Upper lobe of left lung (tissue), 6 donors: ENCODE measurements around the gene LHFPL3. TPM values are rescaled to one million over a fixed set of nuclear protein-coding genes. Genes with fewer than 3 reads are reported as not detected.

Experiments used
- ATAC-seq, 2 donors: fragments of 200-7000 bp; cut with Tn5 transposase; one replicate each; pipeline ENCODE4 v1.9.1; 2022; ENCODE audit warnings: mild to moderate bottlenecking in 2 of 2, moderate library complexity in 2 of 2; ENCODE audit not compliant: low FRiP score in 2 of 2
- DNase-seq, 2 donors: peaks; one replicate each; pipeline ENCODE4 v3.0.0-alpha.2; 2019 to 2020
- H3K27ac ChIP-seq, 4 donors: fragments of 200-600 bp; sonication (generic); one replicate each; pipeline ENCODE4 v1.5.1; 2016 to 2019
- H3K27me3 ChIP-seq, 4 donors: fragments of 200-600 bp; sonication (generic); one replicate each; pipeline ENCODE4 v1.5.1; 2017 to 2019
- H3K36me3 ChIP-seq, 4 donors: fragments of 200-600 bp; sonication (generic); one replicate each; pipeline ENCODE4 v1.5.1; 2016 to 2019
- H3K4me1 ChIP-seq, 4 donors: fragments of 200-600 bp; sonication (generic); one replicate each; pipeline ENCODE4 v1.5.1; 2018 to 2019
- H3K4me3 ChIP-seq, 4 donors: fragments of 200-600 bp; sonication (generic); one replicate each; pipeline ENCODE4 v1.5.1; 2017 to 2019; ENCODE audit warnings: mild to moderate bottlenecking in 2 of 4, moderate library complexity in 1 of 4
- H3K9me3 ChIP-seq, 4 donors: fragments of 200-600 bp; sonication (generic); one replicate each; pipeline ENCODE4 v1.5.1; 2018 to 2019
- EP300 ChIP-seq, 4 donors: sonication (generic); formaldehyde crosslinking; IDR thresholded peaks; one replicate each; pipeline ENCODE4 v1.5.1; 2017; ENCODE audit warnings: antibody characterized with exemption in 4 of 4, control low read depth in 2 of 4
- POLR2A ChIP-seq, 4 donors: fragments of 450-650 bp; IDR thresholded peaks; one replicate each; pipeline ENCODE4 v1.5.1; 2016 to 2017; ENCODE audit warnings: antibody characterized with exemption in 4 of 4, mild to moderate bottlenecking in 2 of 4
- POLR2AphosphoS5 ChIP-seq, 2 donors: sonication (generic); formaldehyde crosslinking; IDR thresholded peaks; one replicate each; pipeline ENCODE4 v1.5.1; 2017; ENCODE audit warnings: antibody characterized with exemption in 2 of 2
- WGBS, 2 donors: methylation state at CpG; one replicate each; pipeline ENCODE4 v1.1.5; 2017 to 2018; 5-methylcytosine and 5-hydroxymethylcytosine counted together
- total RNA-seq, 6 donors: library from RNA; depleted of rRNA in 4 of 6; stranded (reverse); fragments of >200 nt in 4 of 6; gene quantifications; one replicate each; pipeline versions ENCODE4 v1.1.0 to v1.2.1, GENCODE V29; 2016 to 2021
- TF ChIP-seq, protein P1 (sequence below), 6 experiments: fragments of 450-650 bp in 4 of 6; fragments of 200-600 bp in 2 of 6; sonication (generic) in 2 of 6; IDR thresholded peaks; one replicate each; pipeline ENCODE4 v1.5.1; 2016 to 2019; ENCODE audit warnings: antibody characterized with exemption in 6 of 6
- donor health status: DM: no; HTN: no; CAD: no; lungs with moderate emphysema.
- donor health status: DM: no; HTN: yes; CAD: no; lungs with severe emphysema.

LHFPL3 gene
- total RNA-seq, 6 donors from 2014 or later, result not detected

- no peaks in the 10 kb centered on the region for H3K36me3 ChIP-seq
- TF ChIP-seq, protein P1, sequence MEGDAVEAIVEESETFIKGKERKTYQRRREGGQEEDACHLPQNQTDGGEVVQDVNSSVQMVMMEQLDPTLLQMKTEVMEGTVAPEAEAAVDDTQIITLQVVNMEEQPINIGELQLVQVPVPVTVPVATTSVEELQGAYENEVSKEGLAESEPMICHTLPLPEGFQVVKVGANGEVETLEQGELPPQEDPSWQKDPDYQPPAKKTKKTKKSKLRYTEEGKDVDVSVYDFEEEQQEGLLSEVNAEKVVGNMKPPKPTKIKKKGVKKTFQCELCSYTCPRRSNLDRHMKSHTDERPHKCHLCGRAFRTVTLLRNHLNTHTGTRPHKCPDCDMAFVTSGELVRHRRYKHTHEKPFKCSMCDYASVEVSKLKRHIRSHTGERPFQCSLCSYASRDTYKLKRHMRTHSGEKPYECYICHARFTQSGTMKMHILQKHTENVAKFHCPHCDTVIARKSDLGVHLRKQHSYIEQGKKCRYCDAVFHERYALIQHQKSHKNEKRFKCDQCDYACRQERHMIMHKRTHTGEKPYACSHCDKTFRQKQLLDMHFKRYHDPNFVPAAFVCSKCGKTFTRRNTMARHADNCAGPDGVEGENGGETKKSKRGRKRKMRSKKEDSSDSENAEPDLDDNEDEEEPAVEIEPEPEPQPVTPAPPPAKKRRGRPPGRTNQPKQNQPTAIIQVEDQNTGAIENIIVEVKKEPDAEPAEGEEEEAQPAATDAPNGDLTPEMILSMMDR (IDR thresholded peaks at IDR 0.05), result no peak
- no peak for TF ChIP-seq EP300 (IDR thresholded peaks at IDR 0.05)
- no peak for TF ChIP-seq POLR2AphosphoS5 (IDR thresholded peaks at IDR 0.05)
- no peak for TF ChIP-seq POLR2A (IDR thresholded peaks at IDR 0.05)
- H3K4me1 ChIP-seq, result no peaks in the 10 kb centered on the region
- H3K4me3 ChIP-seq, result no peak overlapping the region
- no peaks in the 10 kb centered on the region for H3K9me3 ChIP-seq
- ATAC-seq, result no peak
- H3K27ac ChIP-seq, result no peak overlapping the region
- H3K27me3 ChIP-seq, result no peaks in the 10 kb centered on the region
- DNase-seq, result no peak
- WGBS, 2 donors, result 59 to 67% methylated on average over 4 of the region's 4 CpGs
Measured at GRCh38 chr7:104534149-104534548, 205.7 kb downstream of the LHFPL3 start.

DNA sequence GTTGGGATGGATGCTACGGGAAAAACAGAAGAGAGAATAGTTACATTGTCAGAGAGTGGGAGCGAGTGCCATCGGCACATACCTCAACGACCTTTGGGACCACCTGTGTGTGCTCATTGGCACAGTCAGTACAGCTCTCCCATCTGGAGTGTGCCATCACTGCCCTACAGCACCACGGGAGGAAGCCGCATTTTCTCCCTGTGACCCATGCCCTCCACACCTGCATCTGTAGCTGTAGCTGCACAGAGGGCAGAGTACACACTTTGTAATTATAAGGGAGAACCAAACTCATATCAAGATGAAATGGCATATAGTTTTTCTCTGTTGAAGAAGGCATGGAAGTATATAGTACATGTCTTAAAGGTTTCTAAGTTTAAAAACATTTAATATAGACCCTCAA lies 207.4 kb downstream of the LHFPL3 start:
- WGBS, 2 donors, result 81 to 82% methylated on average over 6 of the region's 6 CpGs
- DNase-seq, result no peak
- Histone ChIP-seq H3K9me3 (no peaks in the 10 kb centered on the region), H3K36me3 (no peaks in the 10 kb centered on the region), H3K4me3 (no peak overlapping the region), H3K27ac (no peak overlapping the region), H3K27me3 (no peaks in the 10 kb centered on the region), H3K4me1 (no peaks in the 10 kb centered on the region)
- TF ChIP-seq EP300 (IDR thresholded peaks at IDR 0.05) (no peak), POLR2AphosphoS5 (IDR thresholded peaks at IDR 0.05) (no peak), POLR2A (IDR thresholded peaks at IDR 0.05) (no peak)
- TF ChIP-seq, protein P1 (IDR thresholded peaks at IDR 0.05), result no peak
- ATAC-seq, result no peak

- no peak for DNase-seq
- 19 to 21% methylated on average over 1 of the region's 1 CpG for WGBS, 2 donors
- no peak for ATAC-seq
- Histone ChIP-seq H3K27me3 (no peaks in the 10 kb centered on the region), H3K27ac (no peak overlapping the region), H3K36me3 (no peaks in the 10 kb centered on the region), H3K4me1 (no peaks in the 10 kb centered on the region), H3K9me3 (no peaks in the 10 kb centered on the region), H3K4me3 (no peak overlapping the region)
- TF ChIP-seq, protein P1 (IDR thresholded peaks at IDR 0.05), result no peak
- TF ChIP-seq EP300 (IDR thresholded peaks at IDR 0.05) (no peak), POLR2AphosphoS5 (IDR thresholded peaks at IDR 0.05) (no peak), POLR2A (IDR thresholded peaks at IDR 0.05) (no peak)
Measured at GRCh38 chr7:104536956-104537355, 208.6 kb downstream of the LHFPL3 start.

DNA sequence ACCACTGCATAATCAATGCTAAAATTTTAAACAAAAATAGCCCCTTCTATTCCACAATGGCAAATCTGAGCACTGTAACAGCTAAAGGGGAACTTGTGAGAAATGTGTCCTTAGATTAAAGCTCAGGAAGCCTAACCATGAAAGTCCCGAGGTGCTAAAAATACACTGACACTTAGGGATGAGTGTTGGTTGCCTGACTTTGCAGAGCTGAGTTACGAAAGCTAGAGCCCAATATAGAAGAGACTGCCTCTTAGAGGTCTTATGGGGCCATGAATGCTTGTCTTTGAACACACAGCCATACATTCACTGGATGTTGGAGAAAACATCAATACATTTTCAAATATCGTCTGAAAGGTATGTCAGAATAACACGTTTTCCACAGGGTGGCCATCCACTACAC lies 209.7 kb downstream of the LHFPL3 start:
- Histone ChIP-seq H3K4me1 (no peaks in the 10 kb centered on the region), H3K36me3 (no peaks in the 10 kb centered on the region), H3K27me3 (no peaks in the 10 kb centered on the region), H3K27ac (no peak overlapping the region), H3K9me3 (no peaks in the 10 kb centered on the region), H3K4me3 (no peak overlapping the region)
- TF ChIP-seq, protein P1 (IDR thresholded peaks at IDR 0.05), result no peak
- TF ChIP-seq EP300 (IDR thresholded peaks at IDR 0.05) (no peak), POLR2A (IDR thresholded peaks at IDR 0.05) (no peak), POLR2AphosphoS5 (IDR thresholded peaks at IDR 0.05) (no peak)
- DNase-seq (no peak), ATAC-seq (no peak)
- WGBS, 2 donors, result 60 to 70% methylated on average over 4 of the region's 4 CpGs

DNA sequence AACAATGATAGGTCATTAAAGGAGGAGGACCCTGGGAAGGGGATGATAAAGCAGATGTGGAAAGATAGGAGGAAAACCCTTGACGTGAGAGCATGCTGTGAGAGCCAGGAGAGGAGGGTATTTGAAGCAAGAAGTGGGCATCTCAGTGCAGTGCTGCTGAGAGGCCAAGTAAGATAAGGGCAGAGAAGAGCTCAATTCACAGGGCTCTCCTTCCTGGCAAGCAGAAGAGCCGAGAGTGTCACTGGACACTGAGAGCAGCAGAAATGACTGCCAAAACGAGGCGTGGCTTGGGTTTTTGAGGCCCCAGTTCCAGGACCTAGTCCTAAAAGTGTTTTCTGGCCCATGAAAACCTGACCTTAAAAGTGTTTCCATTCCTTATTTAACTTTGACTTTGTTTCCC lies 213.5 kb downstream of the LHFPL3 start:
- Histone ChIP-seq H3K36me3 (no peaks in the 10 kb centered on the region), H3K4me1 (no peaks in the 10 kb centered on the region), H3K9me3 (no peaks in the 10 kb centered on the region), H3K27ac (no peak overlapping the region), H3K27me3 (no peaks in the 10 kb centered on the region), H3K4me3 (no peak overlapping the region)
- DNase-seq, result no peak
- 46 to 61% methylated on average over 4 of the region's 4 CpGs for WGBS, 2 donors
- no peak for TF ChIP-seq EP300 (IDR thresholded peaks at IDR 0.05)
- no peak for TF ChIP-seq POLR2AphosphoS5 (IDR thresholded peaks at IDR 0.05)
- TF ChIP-seq POLR2A (IDR thresholded peaks at IDR 0.05), result no peak
- ATAC-seq, result no peak
